ENCODE measurements around the gene ELFN2.

DNA sequence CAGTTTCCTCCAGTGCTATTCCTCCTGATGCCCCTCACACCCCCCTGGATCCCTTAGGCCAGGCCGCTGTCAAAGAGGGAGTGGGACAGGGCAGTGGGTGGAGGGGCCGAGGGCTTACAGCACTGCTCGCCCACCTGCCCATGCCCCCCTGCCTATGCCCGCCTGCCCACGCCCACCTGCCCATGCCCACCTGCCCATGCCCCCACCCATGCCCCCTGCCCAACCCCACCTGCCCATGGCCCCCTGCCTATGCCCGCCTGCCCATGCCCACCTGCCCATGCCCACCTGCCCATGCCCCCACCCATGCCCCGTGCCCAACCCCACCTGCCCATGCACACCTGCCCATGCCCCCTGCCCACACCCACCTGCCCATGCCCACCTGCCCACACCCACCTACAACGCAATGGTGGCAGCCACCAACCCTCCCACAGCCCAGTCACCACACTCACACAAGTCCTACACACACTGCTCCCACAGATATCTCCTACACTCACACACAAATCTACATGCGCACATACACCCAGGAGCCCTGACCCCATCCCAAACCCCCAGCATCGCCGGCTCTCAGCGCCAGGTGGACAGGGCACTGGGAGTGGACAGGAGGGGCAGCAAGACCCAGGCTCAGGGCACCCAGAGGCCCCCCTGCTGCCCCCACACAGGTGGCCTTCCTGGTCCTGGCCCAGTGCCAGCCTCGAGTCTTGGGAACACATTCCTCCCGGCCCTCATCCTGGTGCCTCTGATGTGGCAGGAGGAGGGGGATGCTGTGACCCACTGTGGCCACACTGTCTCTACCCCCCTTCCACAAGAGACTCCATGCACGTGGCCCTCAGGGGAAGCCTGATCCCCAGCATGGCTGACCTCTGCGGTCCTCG is 83.2 kb downstream of the ELFN2 start:
- TF ChIP-seq POLR2AphosphoS5 (IDR thresholded peaks at IDR 0.05; ENCODE audit: low read depth, low read length) = no peak
- no peak for TF ChIP-seq REST (IDR thresholded peaks at IDR 0.05; ENCODE audit: insufficient read depth in 1 of 2, low read depth in 2 of 2, low read length in 2 of 2)
- no peak for TF ChIP-seq TAF1 (IDR thresholded peaks at IDR 0.05; ENCODE audit: borderline replicate concordance, insufficient read depth, low read length)
- TF ChIP-seq SIN3A (IDR thresholded peaks at IDR 0.05; ENCODE audit: borderline replicate concordance, insufficient read depth, low read length) = no peak

All from PFSK-1 (cell line).